Natural killer cell (primary cell): Measurements from ENCODE around the gene TCOF1. TPM values are rescaled to one million over a fixed set of nuclear protein-coding genes. Genes with fewer than 3 reads are reported as not detected.
A peak's percentile ranks its signal among the peaks of the same experiment; 100 is the strongest.

Experiments used
- ATAC-seq, 3 donors: fragments of 150-1000 bp in 2 of 3; fragments of 200-7000 bp in 1 of 3; cut with Tn5 transposase; 1 replicate in 1 of 3; 2 replicates in 2 of 3; pipeline ENCODE4 v1.10.0; 2021; ENCODE audit warnings: mild to moderate bottlenecking in 2 of 3, moderate library complexity in 2 of 3
- DNase-seq, 2 donors: peaks; one replicate each; pipeline versions ENCODE4 v3.0.0 to v3.0.0-alpha.2; 2013 to 2021; ENCODE audit warnings: mixed read lengths in 1 of 2
- H3K27ac ChIP-seq: one replicate; pipeline ENCODE4 v1.5.1; 2013; ENCODE audit warnings: mild to moderate bottlenecking, low read length
- H3K27me3 ChIP-seq: one replicate; pipeline ENCODE4 v1.6.1; 2013; ENCODE audit warnings: low read length; ENCODE audit not compliant: control insufficient read depth, insufficient read depth
- H3K36me3 ChIP-seq: one replicate; pipeline ENCODE4 v1.6.1; 2013; ENCODE audit warnings: low read length; ENCODE audit not compliant: control insufficient read depth, insufficient read depth
- H3K4me1 ChIP-seq: one replicate; pipeline ENCODE4 v1.6.1; 2013; ENCODE audit warnings: low read length; ENCODE audit not compliant: control insufficient read depth, insufficient read depth
- H3K4me3 ChIP-seq: one replicate; pipeline ENCODE4 v1.5.1; 2013; ENCODE audit warnings: low read length
- H3K9me3 ChIP-seq: one replicate; pipeline ENCODE4 v1.6.1; 2013; ENCODE audit warnings: low read length; ENCODE audit not compliant: control insufficient read depth, insufficient read depth
- H3K27ac Mint-ChIP-seq, 2 donors: one replicate each; pipeline ENCODE4 v1.8.0; 2022; ENCODE audit warnings: mild to moderate bottlenecking in 2 of 2, mixed read lengths in 2 of 2, moderate library complexity in 1 of 2
- H3K27me3 Mint-ChIP-seq, 2 donors: one replicate each; pipeline ENCODE4 v1.8.0; 2022; ENCODE audit warnings: low read depth in 2 of 2, mixed read lengths in 2 of 2
- H3K36me3 Mint-ChIP-seq: one replicate; pipeline ENCODE4 v1.8.0; 2022; ENCODE audit warnings: mixed read lengths
- H3K4me1 Mint-ChIP-seq, 2 donors: one replicate each; pipeline ENCODE4 v1.8.0; 2022; ENCODE audit warnings: mixed read lengths in 2 of 2
- H3K4me3 Mint-ChIP-seq: one replicate; pipeline ENCODE4 v1.8.0; 2022; ENCODE audit warnings: mild to moderate bottlenecking, moderate library complexity, mixed read lengths
- H3K9me3 Mint-ChIP-seq, 2 donors: one replicate each; pipeline ENCODE4 v1.8.0; 2022; ENCODE audit warnings: mixed read lengths in 2 of 2
- WGBS: methylation state at CpG from one replicate; pipeline ENCODE4 v1.1.7; 2013; ENCODE audit warnings: missing lambda C conversion rate; ENCODE audit not compliant: insufficient coverage; 5-methylcytosine and 5-hydroxymethylcytosine counted together
- intact Hi-C: fragments of 100-400 bp; cut with micrococcal nuclease; formaldehyde crosslinking; loops from one replicate; pipeline ENCODE4 v1.14.2; 2022
- total RNA-seq, 4 donors: library from RNA; stranded (reverse); fragments of 120-200 nt in 1 of 4; gene quantifications; one replicate each; pipeline versions ENCODE4 v1.2.3 to v1.2.4, GENCODE V29; 2013 to 2022
- TF ChIP-seq, protein P1 (sequence below): fragments of 200-600 bp; IDR thresholded peaks from one replicate; pipeline ENCODE4 v1.8.0; 2022; ENCODE audit warnings: antibody characterized with exemption

Gene TCOF1
- total RNA-seq, 3 donors from 2014 or later (not counting 1 experiment from before 2014, with no cell fraction given): 51.5 to 62.6 (median 51.7) TPM

DNA sequence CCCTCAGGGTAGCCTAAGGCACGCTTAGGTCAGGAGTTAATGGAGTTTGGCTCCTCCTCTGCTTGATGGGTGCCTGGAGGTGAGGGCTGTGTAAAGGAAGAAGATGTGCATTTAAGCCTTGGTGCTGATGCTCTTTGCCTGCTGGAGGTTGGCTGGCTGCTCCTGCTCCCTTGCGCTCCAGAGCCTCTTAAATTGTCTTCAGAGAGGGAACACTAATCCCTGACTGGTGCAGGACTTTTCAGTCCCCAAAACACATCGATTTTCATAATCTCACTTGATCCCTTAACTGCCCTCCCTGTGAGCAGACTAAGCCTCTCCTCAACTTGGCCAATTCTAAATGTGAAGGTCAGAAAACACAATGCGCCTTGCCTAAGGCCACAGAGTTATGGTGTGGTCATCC, 16.2 kb upstream of the TCOF1 start:
- no peak overlapping the region for H3K27ac ChIP-seq
- DNase-seq (no peak), ATAC-seq (no peak)
- WGBS: 93% methylated on average over 4 of the region's 4 CpGs
- H3K4me3 Mint-ChIP-seq: no peak overlapping the region
- no peaks in the 10 kb centered on the region for H3K9me3 Mint-ChIP-seq
- H3K27me3 Mint-ChIP-seq: no peaks in the 10 kb centered on the region
- H3K36me3 ChIP-seq: no peaks in the 10 kb centered on the region
- no peaks in the 10 kb centered on the region for H3K9me3 ChIP-seq
- H3K4me1 Mint-ChIP-seq: peaks cover 9 to 16% of the 10 kb centered on the region in 2 donors
- no peaks in the 10 kb centered on the region for H3K27me3 ChIP-seq
- H3K27ac Mint-ChIP-seq: no peak overlapping the region
- intact Hi-C loops: no loop called here
- TF ChIP-seq, protein P1, sequence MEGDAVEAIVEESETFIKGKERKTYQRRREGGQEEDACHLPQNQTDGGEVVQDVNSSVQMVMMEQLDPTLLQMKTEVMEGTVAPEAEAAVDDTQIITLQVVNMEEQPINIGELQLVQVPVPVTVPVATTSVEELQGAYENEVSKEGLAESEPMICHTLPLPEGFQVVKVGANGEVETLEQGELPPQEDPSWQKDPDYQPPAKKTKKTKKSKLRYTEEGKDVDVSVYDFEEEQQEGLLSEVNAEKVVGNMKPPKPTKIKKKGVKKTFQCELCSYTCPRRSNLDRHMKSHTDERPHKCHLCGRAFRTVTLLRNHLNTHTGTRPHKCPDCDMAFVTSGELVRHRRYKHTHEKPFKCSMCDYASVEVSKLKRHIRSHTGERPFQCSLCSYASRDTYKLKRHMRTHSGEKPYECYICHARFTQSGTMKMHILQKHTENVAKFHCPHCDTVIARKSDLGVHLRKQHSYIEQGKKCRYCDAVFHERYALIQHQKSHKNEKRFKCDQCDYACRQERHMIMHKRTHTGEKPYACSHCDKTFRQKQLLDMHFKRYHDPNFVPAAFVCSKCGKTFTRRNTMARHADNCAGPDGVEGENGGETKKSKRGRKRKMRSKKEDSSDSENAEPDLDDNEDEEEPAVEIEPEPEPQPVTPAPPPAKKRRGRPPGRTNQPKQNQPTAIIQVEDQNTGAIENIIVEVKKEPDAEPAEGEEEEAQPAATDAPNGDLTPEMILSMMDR: no peak
- H3K36me3 Mint-ChIP-seq: no peaks in the 10 kb centered on the region
- H3K4me3 ChIP-seq: no peak overlapping the region
- H3K4me1 ChIP-seq: peaks cover 12% of the 10 kb centered on the region

DNA sequence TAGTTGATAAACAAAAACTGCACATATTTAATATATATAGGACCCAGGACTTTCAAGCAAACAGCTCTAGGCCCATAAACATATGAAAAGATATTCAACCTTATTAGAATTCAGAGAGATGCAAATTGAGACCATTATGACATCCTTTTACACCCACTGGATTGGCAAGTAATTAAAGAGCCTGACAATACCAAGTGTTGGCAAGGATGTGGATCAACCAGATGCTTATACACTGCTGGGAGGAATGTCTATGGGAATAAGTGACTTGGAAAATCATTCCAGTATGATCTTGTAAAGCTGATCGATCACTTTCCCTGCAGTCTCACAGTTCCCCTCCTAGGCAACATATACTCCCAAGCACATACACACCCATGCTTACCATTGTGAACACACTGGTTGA, 15.5 kb upstream of the TCOF1 start:
- no peak for ATAC-seq
- intact Hi-C loops: no loop called here
- peak overlapping the region in 1 of 2 donors; percentile 21 for H3K27ac Mint-ChIP-seq

DNA sequence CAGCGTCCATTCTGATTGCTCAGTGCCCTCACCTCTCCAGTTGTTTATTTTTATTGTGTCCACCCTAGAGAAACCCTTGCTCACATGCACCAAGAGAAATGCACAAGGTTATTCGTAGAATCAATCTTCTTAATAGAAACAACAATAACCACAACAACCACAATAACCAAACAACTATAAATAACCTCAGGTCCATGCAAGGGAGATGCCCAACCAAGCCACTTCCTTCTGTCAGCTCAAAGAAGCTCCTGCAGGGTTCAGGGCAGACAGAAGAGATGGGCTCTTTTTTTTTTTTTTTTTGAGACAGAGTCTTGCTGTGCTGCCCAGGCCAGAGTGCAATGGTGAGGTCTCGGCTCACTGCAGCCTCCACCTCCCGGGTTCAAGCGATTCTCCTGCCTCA, 14.9 kb upstream of the TCOF1 start:
- H3K4me1 Mint-ChIP-seq: peaks cover 9 to 16% of the 10 kb centered on the region in 2 donors
- Histone ChIP-seq H3K36me3 (no peaks in the 10 kb centered on the region), H3K27ac (no peak overlapping the region), H3K9me3 (no peaks in the 10 kb centered on the region), H3K27me3 (no peaks in the 10 kb centered on the region), H3K4me1 (peaks cover 12% of the 10 kb centered on the region), H3K4me3 (no peak overlapping the region)
- ATAC-seq (peak in 2 of 3 donors; percentile 38 to 74), DNase-seq (no peak)
- H3K9me3 Mint-ChIP-seq: no peaks in the 10 kb centered on the region
- H3K27ac Mint-ChIP-seq: peak overlapping the region in 1 of 2 donors; percentile 21
- no peaks in the 10 kb centered on the region for H3K36me3 Mint-ChIP-seq
- 71% methylated on average over 5 of the region's 5 CpGs for WGBS
- peak overlapping the region; percentile 1 for H3K4me3 Mint-ChIP-seq
- intact Hi-C loops: no loop called here
- H3K27me3 Mint-ChIP-seq: no peaks in the 10 kb centered on the region
- TF ChIP-seq, protein P1: no peak

More for the DNA sequence above, 15.5 kb upstream of the TCOF1 start:
- Mint-ChIP-seq H3K27me3 (no peaks in the 10 kb centered on the region), H3K4me3 (no peak overlapping the region), H3K36me3 (no peaks in the 10 kb centered on the region), H3K4me1 (peaks cover 9 to 16% of the 10 kb centered on the region in 2 donors), H3K9me3 (no peaks in the 10 kb centered on the region)
- no peaks in the 10 kb centered on the region for H3K9me3 ChIP-seq
- 100% methylated on average over 1 of the region's 1 CpG for WGBS
- H3K27me3 ChIP-seq: no peaks in the 10 kb centered on the region
- TF ChIP-seq, protein P1: no peak
- H3K4me1 ChIP-seq: peaks cover 12% of the 10 kb centered on the region
- DNase-seq: no peak
- no peak overlapping the region for H3K4me3 ChIP-seq
- no peaks in the 10 kb centered on the region for H3K36me3 ChIP-seq
- no peak overlapping the region for H3K27ac ChIP-seq

DNA sequence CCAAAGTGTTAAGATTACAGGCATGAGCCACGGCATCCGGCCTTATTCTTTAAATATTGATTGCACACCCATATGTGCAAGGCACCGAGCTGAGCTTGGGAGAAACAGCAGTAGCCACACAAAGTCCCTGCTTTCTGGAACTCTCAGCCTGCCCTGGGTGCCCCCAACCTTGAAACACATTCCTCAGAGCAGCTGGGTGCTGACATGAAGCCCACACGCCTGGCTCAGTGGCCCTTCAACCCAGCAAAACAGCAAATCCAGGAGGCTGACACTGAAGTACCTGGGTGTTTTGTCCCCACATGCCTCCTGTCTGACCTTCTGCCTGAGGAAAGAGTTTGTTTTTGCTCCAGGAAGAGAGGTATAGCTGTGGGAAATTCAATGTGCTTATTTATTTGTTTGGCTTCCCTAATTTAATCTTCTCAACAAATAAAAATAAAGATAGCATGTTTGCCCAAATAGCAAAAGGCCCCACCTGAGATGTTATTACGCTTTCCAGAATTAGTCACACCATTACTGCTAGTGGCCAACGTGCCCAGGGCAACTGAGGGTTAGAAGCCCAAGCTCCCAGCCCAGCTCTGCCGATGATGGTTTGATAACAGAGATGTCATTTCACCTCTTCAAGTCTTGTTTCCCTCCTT, 13.4 kb upstream of the TCOF1 start:
- Mint-ChIP-seq H3K9me3 (no peaks in the 10 kb centered on the region), H3K4me1 (peaks cover 9 to 16% of the 10 kb centered on the region in 2 donors), H3K27me3 (no peaks in the 10 kb centered on the region), H3K36me3 (no peaks in the 10 kb centered on the region), H3K27ac (no peak overlapping the region), H3K4me3 (no peak overlapping the region)
- H3K4me1 ChIP-seq: peaks cover 12% of the 10 kb centered on the region
- no peak overlapping the region for H3K4me3 ChIP-seq
- no peaks in the 10 kb centered on the region for H3K27me3 ChIP-seq
- TF ChIP-seq, protein P1: no peak
- 87% methylated on average over 7 of the region's 7 CpGs for WGBS
- no peak for ATAC-seq
- H3K36me3 ChIP-seq: no peaks in the 10 kb centered on the region
- intact Hi-C loops: no loop called here
- no peaks in the 10 kb centered on the region for H3K9me3 ChIP-seq
- no peak for DNase-seq
- no peak overlapping the region for H3K27ac ChIP-seq
